Measurements from ENCODE around the gene MUC16.
"Not testable (repeated sequence)": the region's sequence is repeated elsewhere in the genome, so short reads cannot be mapped to it uniquely, and the experiment has no call there.

The MUC16 gene

GRCh38 chr19:9009935-9010651 is at the start of gene MUC16:
Gene MUC16, minus strand, starts transcription at chr19:9010409.
- DNase-seq, result no peak

GRCh38 chr19:9058905-9059667 is 48.9 kb upstream of the MUC16 start:
- DNase-seq, result no peak

- no peak for DNase-seq
Observed at GRCh38 chr19:9057505-9058258, 47.5 kb upstream of the MUC16 start.

GRCh38 chr19:9056131-9056530 is 45.9 kb upstream of the MUC16 start:
- not testable (repeated sequence) for DNase-seq

GRCh38 chr19:9054765-9055164 is 44.6 kb upstream of the MUC16 start:
- DNase-seq, result no peak

- no peak for DNase-seq
Observed at GRCh38 chr19:9054207-9054606, 44.0 kb upstream of the MUC16 start.

- not testable (repeated sequence) for DNase-seq
Observed at GRCh38 chr19:9053674-9054073, 43.5 kb upstream of the MUC16 start.

GRCh38 chr19:9052894-9053293 is 42.7 kb upstream of the MUC16 start:
- DNase-seq, result no peak

GRCh38 chr19:9046694-9047093 is 36.5 kb upstream of the MUC16 start:
- no peak for DNase-seq

GRCh38 chr19:9044449-9044848 is 34.2 kb upstream of the MUC16 start:
- DNase-seq, result no peak

GRCh38 chr19:9043524-9043923 is 33.3 kb upstream of the MUC16 start:
- DNase-seq, result no peak

- no peak for DNase-seq
Observed at GRCh38 chr19:9041023-9041422, 30.8 kb upstream of the MUC16 start.

GRCh38 chr19:9040131-9040530 is 29.9 kb upstream of the MUC16 start:
- no peak for DNase-seq

- DNase-seq, result no peak
Observed at GRCh38 chr19:9039728-9040127, 29.5 kb upstream of the MUC16 start.

GRCh38 chr19:9037400-9038062 is 27.3 kb upstream of the MUC16 start:
- DNase-seq, result no peak

GRCh38 chr19:9032136-9032631 is 22.0 kb upstream of the MUC16 start:
- no peak for DNase-seq

GRCh38 chr19:9018163-9018875 is 8.1 kb upstream of the MUC16 start:
- DNase-seq, result no peak

GRCh38 chr19:9014803-9015202 is 4.6 kb upstream of the MUC16 start:
- DNase-seq, result no peak

GRCh38 chr19:9013988-9014387 is 3.8 kb upstream of the MUC16 start:
- no peak for DNase-seq

GRCh38 chr19:9011875-9012274 is 1.7 kb upstream of the MUC16 start:
- no peak for DNase-seq

GRCh38 chr19:9010693-9011092 is 484 bp upstream of the MUC16 start:
- no peak for DNase-seq

GRCh38 chr19:9009431-9009830 is 778 bp downstream of the MUC16 start:
- DNase-seq, result no peak

Measured in NCI-H510A (cell line).